T-helper 22 cell (primary cell): ENCODE data around the gene COG6.

ENCODE experiments used
- DNase-seq: peaks from one replicate; pipeline ENCODE4 v3.0.0-alpha.2; 2020; ENCODE audit warnings: low read depth

Gene COG6

GRCh38 chr13:39655569-39656324 is at the start of gene COG6:
Gene COG6, plus strand, starts transcription at chr13:39655662. Its CDS starts 65 bp downstream, at chr13:39655727.
- peak; percentile 82 for DNase-seq

- DNase-seq: no peak
These were observed 49.7 kb upstream of the COG6 start for GRCh38 chr13:39605677-39606320.

GRCh38 chr13:39607876-39608275 is 47.6 kb upstream of the COG6 start:
- DNase-seq: no peak

- peak; percentile 12 for DNase-seq
These were observed 43.3 kb upstream of the COG6 start for GRCh38 chr13:39612023-39612637.

- DNase-seq: no peak
These were observed 39.3 kb upstream of the COG6 start for GRCh38 chr13:39616087-39616694.

- DNase-seq: no peak
These were observed 36.9 kb upstream of the COG6 start for GRCh38 chr13:39618561-39618960.

GRCh38 chr13:39623466-39623865 is 32.0 kb upstream of the COG6 start:
- no peak for DNase-seq

- no peak for DNase-seq
These were observed 24.2 kb upstream of the COG6 start for GRCh38 chr13:39631307-39631706.

- DNase-seq: no peak
These were observed 22.5 kb upstream of the COG6 start for GRCh38 chr13:39632994-39633393.

GRCh38 chr13:39635564-39635963 is 19.9 kb upstream of the COG6 start:
- DNase-seq: no peak

GRCh38 chr13:39637890-39638289 is 17.6 kb upstream of the COG6 start:
- no peak for DNase-seq

GRCh38 chr13:39641645-39642044 is 13.8 kb upstream of the COG6 start:
- DNase-seq: no peak

GRCh38 chr13:39646122-39646521 is 9.3 kb upstream of the COG6 start:
- no peak for DNase-seq

- no peak for DNase-seq
These were observed 357 bp upstream of the COG6 start for GRCh38 chr13:39655041-39655568.

- no peak for DNase-seq
These were observed 839 bp downstream of the COG6 start for GRCh38 chr13:39656325-39656677.

GRCh38 chr13:39663508-39663907 is 8.0 kb downstream of the COG6 start:
- DNase-seq: no peak

GRCh38 chr13:39663958-39664357 is 8.5 kb downstream of the COG6 start:
- DNase-seq: no peak

- DNase-seq: no peak
These were observed 10.3 kb downstream of the COG6 start for GRCh38 chr13:39665763-39666162.

GRCh38 chr13:39670445-39670844 is 15.0 kb downstream of the COG6 start:
- no peak for DNase-seq

- no peak for DNase-seq
These were observed 17.1 kb downstream of the COG6 start for GRCh38 chr13:39672378-39673132.

GRCh38 chr13:39675904-39676303 is 20.4 kb downstream of the COG6 start:
- DNase-seq: no peak

- DNase-seq: no peak
These were observed 20.9 kb downstream of the COG6 start for GRCh38 chr13:39676315-39676876.
